ENCODE results near the gene GPR37.

Gene GPR37

GRCh38 chr7:124724079-124724478 lies 41.5 kb downstream of the GPR37 start:
- no peak for DNase-seq (ENCODE audit: low read depth)

- DNase-seq (ENCODE audit: low read depth): no peak
Observed at GRCh38 chr7:124723012-124723411, 42.6 kb downstream of the GPR37 start.

- DNase-seq (ENCODE audit: low read depth): no peak
Observed at GRCh38 chr7:124722292-124722691, 43.3 kb downstream of the GPR37 start.

GRCh38 chr7:124720195-124720594 lies 45.4 kb downstream of the GPR37 start:
- DNase-seq (ENCODE audit: low read depth): no peak

GRCh38 chr7:124718032-124718766 lies 47.4 kb downstream of the GPR37 start:
- DNase-seq (ENCODE audit: low read depth): no peak

GRCh38 chr7:124716894-124717293 lies 48.7 kb downstream of the GPR37 start:
- no peak for DNase-seq (ENCODE audit: low read depth)

- no peak for DNase-seq (ENCODE audit: low read depth)
Observed at GRCh38 chr7:124713086-124713485, 52.5 kb downstream of the GPR37 start.

GRCh38 chr7:124712017-124712416 lies 53.6 kb downstream of the GPR37 start:
- DNase-seq (ENCODE audit: low read depth): no peak

GRCh38 chr7:124702385-124702784 lies 63.2 kb downstream of the GPR37 start:
- DNase-seq (ENCODE audit: low read depth): no peak

GRCh38 chr7:124701955-124702354 lies 63.6 kb downstream of the GPR37 start:
- no peak for DNase-seq (ENCODE audit: low read depth)

GRCh38 chr7:124700655-124701054 lies 64.9 kb downstream of the GPR37 start:
- no peak for DNase-seq (ENCODE audit: low read depth)

- no peak for DNase-seq (ENCODE audit: low read depth)
Observed at GRCh38 chr7:124698964-124699363, 66.6 kb downstream of the GPR37 start.

- DNase-seq (ENCODE audit: low read depth): no peak
Observed at GRCh38 chr7:124697746-124698145, 67.8 kb downstream of the GPR37 start.
